ES-I3 (cell line): Measurements from ENCODE around the gene MARCHF9.
A peak's percentile ranks its signal among the peaks of the same experiment; 100 is the strongest.

Experiments used
- H3K36me3 ChIP-seq: 2 replicates; pipeline ENCODE4 v1.6.1; 2013; ENCODE audit warnings: mild to moderate bottlenecking, low read length, control low read depth, moderate library complexity; ENCODE audit not compliant: insufficient read depth
- H3K4me1 ChIP-seq: 2 replicates; pipeline ENCODE4 v1.6.1; 2013; ENCODE audit warnings: mild to moderate bottlenecking, control low read depth, low read length; ENCODE audit not compliant: insufficient read depth
- H3K9ac ChIP-seq: 2 replicates; pipeline ENCODE4 v1.6.1; 2013; ENCODE audit warnings: low read depth, mild to moderate bottlenecking, low read length, moderate library complexity
- H3K9me3 ChIP-seq: 2 replicates; pipeline ENCODE4 v1.6.1; 2013; ENCODE audit warnings: mild to moderate bottlenecking, low read length, moderate library complexity; ENCODE audit not compliant: control insufficient read depth, insufficient read depth

The MARCHF9 gene

DNA sequence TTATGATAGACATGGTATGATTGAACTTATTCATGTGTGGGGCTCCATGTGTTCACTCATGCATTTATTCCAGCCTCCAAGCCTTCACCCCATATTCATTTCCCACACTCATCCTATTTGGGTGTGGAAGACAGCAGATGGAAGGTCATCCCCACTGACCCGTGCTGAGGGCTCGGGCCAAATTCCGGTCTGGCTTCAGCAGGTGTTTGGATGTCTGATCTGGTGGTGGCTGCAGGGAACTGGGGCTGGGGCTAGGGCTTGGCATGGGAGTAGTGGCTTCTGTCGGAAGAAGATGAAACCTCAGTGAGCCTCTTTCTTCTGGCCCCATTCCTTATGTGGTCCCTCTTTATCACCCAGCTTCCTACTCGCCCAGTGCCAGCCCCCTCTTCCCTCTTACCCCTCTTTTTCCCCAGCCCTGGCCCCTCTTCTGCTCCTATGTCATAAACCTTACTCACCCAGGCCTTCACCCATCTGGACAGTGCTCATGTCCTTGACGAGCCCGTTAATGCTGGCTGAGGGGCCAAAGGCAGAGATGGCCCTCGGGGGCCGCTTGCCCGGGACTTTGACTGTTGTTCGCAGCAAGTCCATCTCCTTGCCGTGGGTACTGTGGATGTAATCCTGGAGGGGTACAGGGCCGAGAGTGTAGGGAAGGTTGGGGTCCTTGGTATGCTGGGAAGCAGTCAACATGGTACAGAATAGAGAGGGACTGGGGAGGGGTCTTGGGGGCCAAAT lies 24.4 kb upstream of the MARCHF9 start:
- Histone ChIP-seq H3K9me3 (no peaks in the 10 kb centered on the region), H3K36me3 (no peaks in the 10 kb centered on the region), H3K4me1 (peaks cover 5% of the 10 kb centered on the region; the same call in 1 of the 2 replicates), H3K9ac (no peak overlapping the region)

GRCh38 chr12:57731411-57732080 lies 23.4 kb upstream of the MARCHF9 start:
- Histone ChIP-seq H3K36me3 (no peaks in the 10 kb centered on the region), H3K4me1 (peaks cover 6% of the 10 kb centered on the region), H3K9ac (no peak overlapping the region), H3K9me3 (no peaks in the 10 kb centered on the region)

DNA sequence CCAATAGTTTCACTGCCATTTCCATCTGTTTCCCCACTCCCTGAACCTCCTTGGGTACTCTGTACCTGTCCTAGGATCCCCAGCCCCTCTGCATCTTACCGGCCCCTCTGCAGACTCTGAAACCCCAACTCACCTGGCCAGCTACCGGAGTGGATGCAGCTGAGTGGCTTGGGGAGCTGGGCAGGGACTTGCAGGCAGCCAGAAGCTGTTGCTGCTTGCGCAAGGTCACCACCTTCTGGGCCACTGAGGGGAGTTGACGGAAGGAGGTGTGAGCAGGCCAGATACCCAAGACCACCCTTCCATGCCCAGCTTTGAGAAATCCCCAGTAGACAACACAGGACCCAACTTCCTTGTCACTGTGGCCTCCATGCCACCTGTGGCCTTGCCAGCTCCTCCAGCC lies 22.6 kb upstream of the MARCHF9 start:
- Histone ChIP-seq H3K36me3 (no peaks in the 10 kb centered on the region), H3K9me3 (no peaks in the 10 kb centered on the region), H3K4me1 (peaks cover 9% of the 10 kb centered on the region), H3K9ac (no peak overlapping the region)

GRCh38 chr12:57732726-57733593 lies 21.9 kb upstream of the MARCHF9 start:
- H3K36me3 ChIP-seq: no peaks in the 10 kb centered on the region
- H3K4me1 ChIP-seq: peaks cover 9% of the 10 kb centered on the region
- H3K9ac ChIP-seq: no peak overlapping the region
- H3K9me3 ChIP-seq: no peaks in the 10 kb centered on the region

- Histone ChIP-seq H3K9ac (no peak overlapping the region), H3K9me3 (no peaks in the 10 kb centered on the region), H3K36me3 (no peaks in the 10 kb centered on the region), H3K4me1 (peaks cover 9% of the 10 kb centered on the region)
Measured at GRCh38 chr12:57733928-57734327, 21.0 kb upstream of the MARCHF9 start.

- H3K9ac ChIP-seq: no peak overlapping the region
- no peaks in the 10 kb centered on the region for H3K36me3 ChIP-seq
- H3K9me3 ChIP-seq: no peaks in the 10 kb centered on the region
- H3K4me1 ChIP-seq: peaks cover 15% of the 10 kb centered on the region
Measured at GRCh38 chr12:57734591-57734990, 20.3 kb upstream of the MARCHF9 start.

DNA sequence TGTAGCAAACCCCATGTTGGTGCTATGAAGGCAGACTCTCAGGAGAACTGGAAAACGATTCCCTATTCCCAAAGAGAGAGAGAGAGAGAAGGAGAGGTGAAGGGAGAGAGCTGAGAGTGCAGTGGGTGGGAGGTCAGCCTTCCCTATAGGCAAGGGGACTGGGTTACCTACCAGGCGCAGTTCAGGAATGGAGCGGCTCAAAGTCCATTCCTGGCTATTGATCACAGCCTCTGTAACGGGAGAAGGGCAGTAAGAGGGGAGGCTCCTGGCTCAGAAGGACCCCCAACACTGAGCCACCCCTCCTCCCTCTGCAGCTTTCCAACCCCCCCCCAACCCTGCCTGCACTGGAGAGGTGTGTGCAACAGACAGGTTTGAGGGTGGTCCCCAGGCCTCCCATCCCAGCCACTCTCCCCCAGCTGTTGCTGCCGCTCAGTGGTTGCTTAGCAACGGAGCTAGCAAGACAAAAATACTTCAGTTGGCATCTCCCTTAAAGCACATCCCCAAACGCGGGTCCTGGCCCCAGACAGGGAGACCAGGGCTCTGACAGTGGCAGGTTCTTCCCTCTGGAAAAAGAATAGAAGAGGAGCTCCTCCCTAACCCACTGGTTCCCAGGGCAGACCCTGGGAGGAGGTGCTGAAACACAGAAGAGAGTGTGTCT lies 19.6 kb upstream of the MARCHF9 start:
- Histone ChIP-seq H3K9me3 (no peaks in the 10 kb centered on the region), H3K36me3 (no peaks in the 10 kb centered on the region), H3K9ac (no peak overlapping the region), H3K4me1 (peaks cover 16% of the 10 kb centered on the region)

- peak overlapping the region; percentile 37; the same call in 1 of the 2 replicates for H3K9ac ChIP-seq
- no peaks in the 10 kb centered on the region for H3K36me3 ChIP-seq
Measured at GRCh38 chr12:57735952-57736740, 18.8 kb upstream of the MARCHF9 start.

DNA sequence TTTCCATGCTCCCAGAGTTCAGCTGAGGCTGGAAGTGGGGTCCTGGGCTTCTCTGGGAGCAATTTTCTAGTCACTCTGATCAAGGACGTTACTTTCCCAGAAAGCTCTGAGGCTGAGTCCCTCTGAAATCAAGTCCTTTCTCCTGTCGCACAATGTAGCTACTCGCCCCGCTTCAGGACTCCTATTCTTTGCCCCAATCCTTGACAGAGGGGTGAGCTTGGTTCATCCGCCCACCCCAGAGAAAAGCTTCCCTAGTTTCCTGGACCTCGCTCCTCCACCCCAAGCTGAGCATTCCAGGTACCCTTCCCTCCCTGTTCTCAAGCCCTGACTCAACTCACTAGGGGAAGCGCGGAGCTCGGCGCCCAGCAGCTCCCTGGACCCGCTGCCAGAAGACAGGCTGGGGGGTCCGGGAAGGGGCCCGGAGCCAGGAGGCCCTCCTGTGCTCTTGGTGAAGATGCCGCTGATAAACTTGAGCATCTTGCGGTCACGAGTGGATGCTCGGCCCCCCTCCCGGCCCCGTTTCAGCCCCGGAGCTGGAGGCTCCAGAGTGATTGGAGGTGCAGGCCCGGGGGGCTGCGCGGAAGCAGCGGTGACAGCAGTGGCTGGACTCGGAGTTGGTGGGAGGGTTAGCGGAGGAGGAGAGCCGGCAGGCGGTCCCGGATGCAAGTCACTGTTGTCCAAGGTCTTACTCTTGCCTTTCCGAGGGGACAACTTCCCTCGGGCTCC lies 18.0 kb upstream of the MARCHF9 start:
- Histone ChIP-seq H3K9me3 (no peaks in the 10 kb centered on the region), H3K36me3 (no peaks in the 10 kb centered on the region), H3K9ac (peak overlapping the region; percentile 37; the same call in 1 of the 2 replicates), H3K4me1 (peaks cover 16% of the 10 kb centered on the region)

More at GRCh38 chr12:57735952-57736740, 18.8 kb upstream of the MARCHF9 start:
- Histone ChIP-seq H3K4me1 (peaks cover 16% of the 10 kb centered on the region), H3K9me3 (no peaks in the 10 kb centered on the region)

GRCh38 chr12:57737467-57738460 lies 17.1 kb upstream of the MARCHF9 start:
- H3K4me1 ChIP-seq: peaks cover 16% of the 10 kb centered on the region
- peak overlapping the region; percentile 29; the same call in 1 of the 2 replicates for H3K9ac ChIP-seq
- no peaks in the 10 kb centered on the region for H3K36me3 ChIP-seq
- no peaks in the 10 kb centered on the region for H3K9me3 ChIP-seq

- Histone ChIP-seq H3K4me1 (peaks cover 16% of the 10 kb centered on the region), H3K36me3 (no peaks in the 10 kb centered on the region), H3K9ac (peak within 1 kb of the TSS; percentile 29; the same call in 1 of the 2 replicates), H3K9me3 (no peaks in the 10 kb centered on the region)
Measured at GRCh38 chr12:57738661-57739237, 16.2 kb upstream of the MARCHF9 start, which contains the start of gene AGAP2. TSS of gene AGAP2 (minus strand) at chr12:57738742. CDS start at chr12:57738246, 496 bp downstream.

GRCh38 chr12:57739387-57739786 lies 15.5 kb upstream of the MARCHF9 start:
- H3K9ac ChIP-seq: peak overlapping the region; percentile 13; the same call in 1 of the 2 replicates
- no peaks in the 10 kb centered on the region for H3K36me3 ChIP-seq
- H3K9me3 ChIP-seq: no peaks in the 10 kb centered on the region
- peaks cover 16% of the 10 kb centered on the region for H3K4me1 ChIP-seq
